ENCODE data around the gene FBXO46. TPM values are rescaled to one million over a fixed set of nuclear protein-coding genes. Genes with fewer than 3 reads are reported as not detected.
A peak's percentile ranks its signal among the peaks of the same experiment; 100 is the strongest.

FBXO46 gene
- total and polyA plus RNA-seq, 2 of the 13 experiments (the other 11 are each of a cell fraction or from before 2014, with no cell fraction given), result 6.2 to 6.4 TPM

DNA sequence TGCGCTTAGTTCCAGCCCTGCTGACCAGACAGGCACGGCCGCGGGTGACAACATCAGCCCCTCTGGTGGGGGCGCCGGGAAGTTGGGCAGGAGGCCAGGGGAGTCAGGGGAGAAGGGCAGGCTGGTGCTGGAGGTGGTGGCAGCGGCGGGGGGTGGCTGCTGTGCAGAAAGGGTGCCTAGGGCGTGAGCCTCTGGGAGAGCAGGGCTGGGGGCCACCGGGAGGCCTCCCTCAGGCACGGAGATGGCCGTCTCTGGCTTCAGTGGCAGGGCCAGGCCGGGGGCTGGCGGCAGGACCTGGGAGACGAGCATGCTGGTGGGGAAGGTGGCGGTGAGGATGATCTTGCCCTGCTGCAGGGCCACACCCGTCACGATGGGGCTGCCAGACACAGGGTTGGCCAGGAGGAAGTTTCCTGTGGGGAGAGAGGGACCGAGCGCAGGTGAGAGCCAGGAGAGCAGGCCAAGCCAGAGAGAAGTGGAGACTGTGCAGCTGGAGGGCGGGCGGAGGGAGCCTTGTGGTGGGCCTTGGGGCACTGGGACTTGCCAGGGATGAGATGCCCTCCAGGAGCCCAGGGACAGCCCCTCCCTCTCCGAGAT is 35.1 kb upstream of the FBXO46 start:
- ATAC-seq, result no peak
- no peak overlapping the region for H3K4me2 ChIP-seq (ENCODE audit: low read depth, low read length)
- ChIA-PET POLR2A (interaction anchor here (0.5 kb wide), 1 partner anchor 10 kb away, joined by 3 read pairs; no protein-coding TSS in a partner anchor), CTCF (ENCODE audit: low intra/inter-chr PET ratio, low total read pairs) (no interaction called here)
- TF ChIP-seq RBFOX2 (IDR thresholded peaks at IDR 0.05; ENCODE audit: low read depth, low read length) (0 out of 2 replicates have a peak, but pooled peaks have one; percentile 15), SRSF4 (IDR thresholded peaks at IDR 0.05; ENCODE audit: low read depth, low read length, poor library complexity, severe bottlenecking) (peak; percentile 48), POLR2A (IDR thresholded peaks at IDR 0.05; ENCODE audit: insufficient read depth in 1 of 2, low read depth in 2 of 2, low read length in 2 of 2) (peak in 1 of 2 experiments; percentile 11; a peak in 2 of 4 replicates), ZNF616 (CRISPR knock-in tag; IDR thresholded peaks at IDR 0.05; ENCODE audit: low read depth) (0 out of 2 replicates have a peak, but pooled peaks have one; percentile 41), ZNF773 (CRISPR knock-in tag; IDR thresholded peaks at IDR 0.05; ENCODE audit: borderline replicate concordance) (no peak), STAT5B (CRISPR knock-in tag; IDR thresholded peaks at IDR 0.05) (no peak), AGO2 (optimal IDR thresholded peaks at IDR 0.05; ENCODE audit: low read depth, low read length) (peak; percentile 88), ZNF343 (CRISPR knock-in tag; IDR thresholded peaks at IDR 0.05) (no peak), AGO1 (IDR thresholded peaks at IDR 0.05; ENCODE audit: low read depth, low read length, poor library complexity, severe bottlenecking) (peak; percentile 88)
- TF ChIP-seq, protein P1, sequence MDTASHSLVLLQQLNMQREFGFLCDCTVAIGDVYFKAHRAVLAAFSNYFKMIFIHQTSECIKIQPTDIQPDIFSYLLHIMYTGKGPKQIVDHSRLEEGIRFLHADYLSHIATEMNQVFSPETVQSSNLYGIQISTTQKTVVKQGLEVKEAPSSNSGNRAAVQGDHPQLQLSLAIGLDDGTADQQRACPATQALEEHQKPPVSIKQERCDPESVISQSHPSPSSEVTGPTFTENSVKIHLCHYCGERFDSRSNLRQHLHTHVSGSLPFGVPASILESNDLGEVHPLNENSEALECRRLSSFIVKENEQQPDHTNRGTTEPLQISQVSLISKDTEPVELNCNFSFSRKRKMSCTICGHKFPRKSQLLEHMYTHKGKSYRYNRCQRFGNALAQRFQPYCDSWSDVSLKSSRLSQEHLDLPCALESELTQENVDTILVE (CRISPR knock-in tag; IDR thresholded peaks at IDR 0.05), result no peak
- peaks cover 10% of the 10 kb centered on the region; the same call in 1 of the 2 replicates for H3K4me1 ChIP-seq (ENCODE audit: insufficient read depth, low read length)
- peaks cover 3% of the 10 kb centered on the region for H3K79me2 ChIP-seq (ENCODE audit: insufficient read depth, low read length)
- no peak for FAIRE-seq
- DNase-seq (ENCODE audit: low spot score), result no peak
- no peaks in the 10 kb centered on the region for H4K20me1 ChIP-seq (ENCODE audit: insufficient read depth, low read length)
- H3K9me3 ChIP-seq (ENCODE audit: low read length), result no peaks in the 10 kb centered on the region
- H2AFZ ChIP-seq (ENCODE audit: low read length), result no peak overlapping the region
- H3K27me3 ChIP-seq (ENCODE audit: control insufficient read depth in 1 of 2, insufficient read depth in 2 of 2, low read length in 2 of 2), result peaks cover 8 to 19% of the 10 kb centered on the region in 2 experiments; a peak in 3 of 5 replicates
- 94% methylated on average over 14 of the region's 23 CpGs for WGBS (ENCODE audit: low lambda C conversion rate)
- no TSS peak for BruUV-seq (replicated peaks)
- no peak overlapping the region for H3K9ac ChIP-seq (ENCODE audit: insufficient read depth, low read depth, low read length)
- intact Hi-C loops (cut with micrococcal nuclease; ENCODE audit: unreplicated experiment) (loop anchor here (5.0 kb wide), 1 partner anchor 33 kb away; the partner anchor contains the start of genes FBXO46 and MEIOSIN), in situ Hi-C loops (cut with HindIII; ENCODE audit: extremely low pct_ligation_motif_present, low pct_unique_long_range_greater_than_20kb) (no loop called here)
- no peak overlapping the region for H3K27ac ChIP-seq (ENCODE audit: extremely low read length, insufficient read depth, low read length)
- no peak overlapping the region for H3K4me3 ChIP-seq (replicated peaks in 1 of 3; ENCODE audit: insufficient read depth in 1 of 3, low read depth in 2 of 3, low read length in 3 of 3)
- no peaks in the 10 kb centered on the region for H3K36me3 ChIP-seq (replicated peaks in 1 of 2; ENCODE audit: control insufficient read depth in 1 of 2, insufficient read depth in 2 of 2, low read length in 2 of 2)
